H1 (cell line): ENCODE results near the gene NEK9. TPM values are rescaled to one million over a fixed set of nuclear protein-coding genes. Genes with fewer than 3 reads are reported as not detected.

Experiments
- CTCF ChIA-PET: fragments of 300-600 bp; sonication (Branson Sonifier 250); formaldehyde crosslinking; loops from one replicate; lab custom pipeline; 2021; ENCODE audit not compliant: partially characterized antibody; lab: Charles Lee
- POLR2A ChIA-PET: fragments of 300-600 bp; sonication (Branson Sonifier 250); formaldehyde crosslinking; loops from one replicate; lab custom pipeline; 2021; ENCODE audit warnings: inconsistent platforms; ENCODE audit not compliant: partially characterized antibody; lab: Charles Lee
- DNase-seq, 2 experiments: peaks; one replicate each; pipeline versions ENCODE4 v3.0.0 to v3.0.0-alpha.2; 2010 to 2022; ENCODE audit warnings: low spot score in 2 of 2, low read depth in 1 of 2, mixed read lengths in 1 of 2
- FAIRE-seq: peaks from 2 replicates; lab custom pipeline; 2011; peaks lifted over from hg19 to GRCh38; lab: Jason Lieb, UNC
- H2AFZ ChIP-seq: 2 replicates; pipeline ENCODE4 v1.8.1; 2012; ENCODE audit warnings: low read length, inconsistent platforms
- H2AK5ac ChIP-seq: 2 replicates; pipeline ENCODE4 v1.6.1; 2013; ENCODE audit warnings: low read depth, low read length
- H2BK120ac ChIP-seq: replicated peaks from 2 replicates; pipeline ENCODE3; 2013; ENCODE audit warnings: low read depth, low read length, inconsistent platforms
- H2BK12ac ChIP-seq: 2 replicates; pipeline ENCODE4 v1.6.1; 2013; ENCODE audit warnings: low read depth, low read length
- H2BK15ac ChIP-seq: 2 replicates; pipeline ENCODE4 v1.6.1; 2013; ENCODE audit warnings: low read length
- H2BK20ac ChIP-seq: 2 replicates; pipeline ENCODE4 v1.6.1; 2013; ENCODE audit warnings: low read length
- H2BK5ac ChIP-seq: 2 replicates; pipeline ENCODE4 v1.6.1; 2013; ENCODE audit warnings: low read depth, low read length
- H3K14ac ChIP-seq: 2 replicates; pipeline ENCODE4 v1.6.1; 2013; ENCODE audit warnings: inconsistent platforms; ENCODE audit not compliant: insufficient read length
- H3K18ac ChIP-seq: 2 replicates; pipeline ENCODE4 v1.6.1; 2013; ENCODE audit warnings: low read length; ENCODE audit errors: extremely low read depth
- H3K23ac ChIP-seq: 2 replicates; pipeline ENCODE4 v1.6.1; 2013; ENCODE audit warnings: inconsistent platforms; ENCODE audit not compliant: insufficient read length
- H3K23me2 ChIP-seq: 2 replicates; pipeline ENCODE4 v1.6.1; 2013; ENCODE audit warnings: low read depth, low read length
- H3K27ac ChIP-seq: 2 replicates; pipeline ENCODE4 v1.6.1; 2011; ENCODE audit warnings: low read depth, low read length, inconsistent platforms
- H3K27me3 ChIP-seq, 4 experiments: replicated peaks in 1 of 4; 1 replicate in 1 of 4; 2 replicates in 3 of 4; pipeline versions ENCODE4 v1.6.1 to v1.8.1; 2011 to 2013; ENCODE audit warnings: low read length in 3 of 4, mild to moderate bottlenecking in 3 of 4, inconsistent platforms in 2 of 4, mixed read lengths in 2 of 4, moderate library complexity in 1 of 4; ENCODE audit not compliant: control insufficient read depth in 3 of 4, insufficient read depth in 3 of 4; ENCODE audit errors: extremely low read depth in 1 of 4
- H3K36me3 ChIP-seq, 4 experiments: 2 replicates each; pipeline versions ENCODE4 v1.6.1 to v1.8.1; 2011 to 2013; ENCODE audit warnings: mild to moderate bottlenecking in 4 of 4, low read length in 3 of 4, moderate library complexity in 2 of 4, control low read depth in 1 of 4, inconsistent platforms in 1 of 4; ENCODE audit not compliant: insufficient read depth in 4 of 4, control insufficient read depth in 2 of 4
- H3K4ac ChIP-seq: replicated peaks from 2 replicates; pipeline ENCODE3; 2013; ENCODE audit warnings: low read length, low read depth, mixed read lengths, inconsistent platforms; ENCODE audit not compliant: insufficient read length
- H3K4me1 ChIP-seq, 4 experiments: replicated peaks in 1 of 4; 1 replicate in 1 of 4; 2 replicates in 3 of 4; pipeline versions ENCODE4 v1.6.1 to v1.8.1; 2011 to 2013; ENCODE audit warnings: low read length in 3 of 4, inconsistent platforms in 2 of 4, mixed read lengths in 1 of 4; ENCODE audit not compliant: insufficient read depth in 4 of 4, control insufficient read depth in 3 of 4
- H3K4me2 ChIP-seq, 2 experiments: 2 replicates each; pipeline versions ENCODE4 v1.6.1 to v1.8.1; 2011 to 2013; ENCODE audit warnings: low read depth in 2 of 2, low read length in 2 of 2, control low read depth in 1 of 2, inconsistent platforms in 1 of 2, mild to moderate bottlenecking in 1 of 2; ENCODE audit not compliant: insufficient read depth in 1 of 2
- H3K4me3 ChIP-seq, 4 experiments: fragments of 200-600, 300-600 bp in 1 of 4; sonication (generic), shearing (Covaris generic), sonication (Bioruptor Twin) in 1 of 4; 2 replicates each; pipeline versions ENCODE4 v1.5.1 to v1.8.1; 2011 to 2016; ENCODE audit warnings: low read length in 4 of 4, low read depth in 3 of 4, control low read depth in 2 of 4, inconsistent platforms in 2 of 4, mild to moderate bottlenecking in 2 of 4, mixed read lengths in 1 of 4, moderate library complexity in 1 of 4; ENCODE audit not compliant: insufficient read depth in 2 of 4; ENCODE audit errors: extremely low read depth in 1 of 4
- H3K56ac ChIP-seq: replicated peaks from 2 replicates; pipeline ENCODE3; 2013; ENCODE audit warnings: low read depth, mild to moderate bottlenecking, mixed read lengths, low read length, inconsistent platforms; ENCODE audit not compliant: insufficient read length
- H3K79me1 ChIP-seq: 2 replicates; pipeline ENCODE4 v1.6.1; 2013; ENCODE audit warnings: low read depth, low read length, control low read depth
- H3K79me2 ChIP-seq, 2 experiments: 2 replicates each; pipeline versions ENCODE4 v1.6.1 to v1.8.1; 2012 to 2013; ENCODE audit warnings: low read length in 2 of 2, mild to moderate bottlenecking in 2 of 2, inconsistent platforms in 1 of 2; ENCODE audit not compliant: insufficient read depth in 2 of 2, control insufficient read depth in 1 of 2
- H3K9ac ChIP-seq, 4 experiments: replicated peaks in 1 of 4; 1 replicate in 1 of 4; 2 replicates in 3 of 4; pipeline versions ENCODE4 v1.6.1 to v1.8.1; 2011 to 2013; ENCODE audit warnings: low read depth in 3 of 4, low read length in 3 of 4, control low read depth in 2 of 4, mild to moderate bottlenecking in 2 of 4, moderate library complexity in 2 of 4, inconsistent platforms in 1 of 4; ENCODE audit errors: extremely low read depth in 1 of 4
- H3K9me3 ChIP-seq, 2 experiments: 2 replicates each; pipeline versions ENCODE4 v1.6.1 to v1.8.1; 2012 to 2013; ENCODE audit warnings: mild to moderate bottlenecking in 2 of 2, moderate library complexity in 2 of 2, control low read depth in 1 of 2, inconsistent platforms in 1 of 2, low read depth in 1 of 2, low read length in 1 of 2, mixed read lengths in 1 of 2; ENCODE audit not compliant: insufficient read depth in 2 of 2
- H4K20me1 ChIP-seq, 2 experiments: replicated peaks in 1 of 2; 2 replicates each; pipeline versions ENCODE3 to v1.8.1; 2011 to 2013; ENCODE audit warnings: inconsistent platforms in 2 of 2, low read length in 2 of 2, mild to moderate bottlenecking in 1 of 2; ENCODE audit not compliant: insufficient read depth in 2 of 2, control insufficient read depth in 1 of 2
- H4K5ac ChIP-seq: 2 replicates; pipeline ENCODE4 v1.6.1; 2013; ENCODE audit warnings: low read length, low read depth, mixed read lengths, inconsistent platforms; ENCODE audit not compliant: insufficient read length
- H4K8ac ChIP-seq: 2 replicates; pipeline ENCODE4 v1.8.0; 2013; ENCODE audit warnings: mild to moderate bottlenecking, moderate library complexity, low read length, inconsistent platforms; ENCODE audit not compliant: insufficient read depth; ENCODE audit errors: extremely low read depth
- H4K91ac ChIP-seq: replicated peaks from 2 replicates; pipeline ENCODE3; 2013; ENCODE audit warnings: low read length, mixed read lengths, inconsistent platforms; ENCODE audit not compliant: insufficient read length
- EGR1 ChIP-seq: IDR thresholded peaks from 2 replicates; pipeline ENCODE4 v1.6.1; 2011; ENCODE audit warnings: low read depth, low read length, borderline replicate concordance
- SP4 ChIP-seq: IDR thresholded peaks from 2 replicates; pipeline ENCODE4 v1.6.1; 2012; ENCODE audit warnings: low read length, inconsistent platforms
- WGBS, 2 experiments: shearing (Covaris generic) in 1 of 2; methylation state at CpG; one replicate each; pipeline versions ENCODE4 v1.1.6 to v1.1.7; 2013 to 2015; ENCODE audit warnings: low lambda C conversion rate in 2 of 2, mixed read lengths in 2 of 2, inconsistent platforms in 1 of 2, low coverage in 1 of 2, missing lambda C conversion rate in 1 of 2; ENCODE audit not compliant: insufficient replicate concordance in 2 of 2, insufficient coverage in 1 of 2, insufficient read length in 1 of 2; ENCODE audit errors: extremely low coverage in 1 of 2, missing lambda C conversion rate in 1 of 2; 5-methylcytosine and 5-hydroxymethylcytosine counted together
- polyA plus RNA-seq, 7 experiments: library from polyadenylated mRNA; depleted of rRNA in 3 of 7; stranded (reverse) in 5 of 7; unstranded in 2 of 7; fragments of >200 nt in 5 of 7; fragments of 200-250 nt in 2 of 7; gene quantifications; 1 replicate in 5 of 7; 2 replicates in 1 of 7; 4 replicates in 1 of 7; pipeline versions ENCODE4 v1.2.1 to v1.2.3, GENCODE V29; 2011 to 2013; ENCODE audit warnings: missing spikeins in 2 of 7, mixed read lengths in 2 of 7
- total RNA-seq: library from RNA; stranded (reverse); fragmentation: NEBNext Ultra II Directional; extraction: Animal tissue kit (Norgen Biotek cat#: 25700); gene quantifications from 2 replicates; pipeline ENCODE4 v1.2.1, GENCODE V29; 2021

Gene NEK9
- total and polyA plus RNA-seq, 2 of the 8 experiments (the other 6 are each of a cell fraction or from before 2014, with no cell fraction given) = 16.0 to 43.6 TPM

DNA sequence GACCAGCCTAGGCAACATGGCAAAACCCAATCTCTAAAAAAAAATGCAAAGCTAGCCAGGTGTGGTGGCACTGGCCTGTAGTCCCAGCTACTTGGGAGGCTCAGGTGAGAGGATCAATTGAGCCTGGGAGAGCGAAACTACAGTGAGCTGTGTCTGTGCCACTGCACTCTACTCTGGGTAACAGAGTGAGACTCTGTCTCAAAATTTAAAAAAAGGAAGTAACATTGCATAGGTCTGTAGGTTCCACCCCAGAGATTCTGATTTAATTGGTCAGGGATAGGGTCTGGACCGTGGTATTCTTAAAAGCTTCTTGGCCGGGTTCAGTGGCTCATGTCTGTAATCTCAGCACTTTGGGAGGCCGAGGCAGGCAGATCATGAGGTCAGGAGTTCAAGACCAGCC lies 31.2 kb downstream of the NEK9 start:
- no peak overlapping the region for H3K4me2 ChIP-seq
- FAIRE-seq (no peak), DNase-seq (no peak)
- H3K4me1 ChIP-seq = no peaks in the 10 kb centered on the region; a peak in 2 of 7 replicates
- no peak overlapping the region for H3K27ac ChIP-seq
- H3K9ac ChIP-seq = no peak overlapping the region
- no peak overlapping the region for H2BK12ac ChIP-seq
- H2BK15ac ChIP-seq = no peak overlapping the region
- no peak overlapping the region for H4K8ac ChIP-seq
- H3K4ac ChIP-seq = no peak overlapping the region
- no peak overlapping the region for H3K56ac ChIP-seq
- H2BK5ac ChIP-seq = no peak overlapping the region
- H2AFZ ChIP-seq = no peak overlapping the region
- CTCF ChIA-PET = interaction anchor here (0.7 to 0.9 kb wide), 4 partner anchors 30 to 266 kb away, joined by 3 to 4 read pairs (median 4); no protein-coding TSS in a partner anchor
- H2AK5ac ChIP-seq = no peak overlapping the region
- peaks cover 0 to 57% (median 22%) of the 10 kb centered on the region in 4 experiments; a peak in 6 of 8 replicates for H3K36me3 ChIP-seq
- no peaks in the 10 kb centered on the region; the same call in 1 of the 2 replicates for H3K23me2 ChIP-seq
- POLR2A ChIA-PET = interaction anchor here (1.0 kb wide), 1 partner anchor 17 kb away, joined by 3 read pairs; no protein-coding TSS in a partner anchor
- H3K79me1 ChIP-seq = no peaks in the 10 kb centered on the region
- H2BK20ac ChIP-seq = no peak overlapping the region
- no peak overlapping the region for H3K18ac ChIP-seq
- H3K27me3 ChIP-seq = no peaks in the 10 kb centered on the region
- WGBS, 2 experiments = 88% methylated on average over 4 of the region's 4 CpGs; no CpG with 5 or more reads in 1 of the 2 experiments
- H4K91ac ChIP-seq = no peak overlapping the region
- H4K20me1 ChIP-seq = no peaks in the 10 kb centered on the region
- TF ChIP-seq EGR1 (no peak), SP4 (no peak)
- H3K23ac ChIP-seq = no peak overlapping the region
- H3K14ac ChIP-seq = no peak overlapping the region
- no peaks in the 10 kb centered on the region for H3K9me3 ChIP-seq
- no peak overlapping the region for H4K5ac ChIP-seq
- H3K79me2 ChIP-seq = no peaks in the 10 kb centered on the region
- H3K4me3 ChIP-seq = no peak overlapping the region
- no peak overlapping the region for H2BK120ac ChIP-seq
